NCI-H82 (cell line): Measurements from ENCODE around the gene ZFYVE21.
A peak's percentile ranks its signal among the peaks of the same experiment; 100 is the strongest.
"Not testable (repeated sequence)": the region's sequence is repeated elsewhere in the genome, so short reads cannot be mapped to it uniquely, and the experiment has no call there.

Experiments used
- DNase-seq: peaks from one replicate; lab custom pipeline; 2025; lab: John Stamatoyannopoulos, UW

The ZFYVE21 gene

GRCh38 chr14:103763730-103764488, 48.3 kb downstream of the ZFYVE21 start:
- DNase-seq, result no peak

- DNase-seq, result no peak
Measured at GRCh38 chr14:103765526-103765925, 49.9 kb downstream of the ZFYVE21 start.

GRCh38 chr14:103767336-103767894, 51.8 kb downstream of the ZFYVE21 start:
- peak; percentile 15 for DNase-seq

- DNase-seq, result no peak
Measured at GRCh38 chr14:103770500-103770899, 54.9 kb downstream of the ZFYVE21 start.

GRCh38 chr14:103770902-103771301, 55.3 kb downstream of the ZFYVE21 start:
- DNase-seq, result peak; percentile 9

GRCh38 chr14:103772078-103772712, 56.6 kb downstream of the ZFYVE21 start:
- DNase-seq, result no peak

GRCh38 chr14:103773521-103773920, 57.9 kb downstream of the ZFYVE21 start:
- DNase-seq, result no peak

- DNase-seq, result no peak
Measured at GRCh38 chr14:103775506-103775905, 59.9 kb downstream of the ZFYVE21 start.

- DNase-seq, result not testable (repeated sequence)
Measured at GRCh38 chr14:103776319-103776718, 60.7 kb downstream of the ZFYVE21 start.

- no peak for DNase-seq
Measured at GRCh38 chr14:103782376-103782775, 66.8 kb downstream of the ZFYVE21 start.
